PFSK-1 (cell line): ENCODE results near the gene ATP10A.

ENCODE experiments used
- FOXP2 ChIP-seq: optimal IDR thresholded peaks from 2 replicates; pipeline ENCODE3; 2011; ENCODE audit warnings: borderline replicate concordance, control low read depth, inconsistent platforms; ENCODE audit not compliant: insufficient read depth; ENCODE audit errors: extremely low read length, extremely low read depth
- POLR2AphosphoS5 ChIP-seq: IDR thresholded peaks from 2 replicates; pipeline ENCODE4 v1.6.1; 2012; ENCODE audit warnings: low read depth, mild to moderate bottlenecking, control low read depth, low read length, moderate library complexity
- SIN3A ChIP-seq: IDR thresholded peaks from 2 replicates; pipeline ENCODE4 v1.6.1; 2012; ENCODE audit warnings: mild to moderate bottlenecking, low read length, moderate library complexity, borderline replicate concordance; ENCODE audit not compliant: insufficient read depth
- TAF1 ChIP-seq: IDR thresholded peaks from 2 replicates; pipeline ENCODE4 v1.6.1; 2012; ENCODE audit warnings: low read length, control low read depth, borderline replicate concordance; ENCODE audit not compliant: insufficient read depth
- TF ChIP-seq, protein P1 (sequence below), 2 experiments: IDR thresholded peaks; 2 replicates each; pipeline versions ENCODE4 v1.6.1 to v1.8.0; 2011 to 2012; ENCODE audit warnings: low read depth in 2 of 2, low read length in 2 of 2, control low read depth in 1 of 2, inconsistent platforms in 1 of 2, mild to moderate bottlenecking in 1 of 2, moderate library complexity in 1 of 2; ENCODE audit not compliant: insufficient read depth in 1 of 2

Gene ATP10A

DNA sequence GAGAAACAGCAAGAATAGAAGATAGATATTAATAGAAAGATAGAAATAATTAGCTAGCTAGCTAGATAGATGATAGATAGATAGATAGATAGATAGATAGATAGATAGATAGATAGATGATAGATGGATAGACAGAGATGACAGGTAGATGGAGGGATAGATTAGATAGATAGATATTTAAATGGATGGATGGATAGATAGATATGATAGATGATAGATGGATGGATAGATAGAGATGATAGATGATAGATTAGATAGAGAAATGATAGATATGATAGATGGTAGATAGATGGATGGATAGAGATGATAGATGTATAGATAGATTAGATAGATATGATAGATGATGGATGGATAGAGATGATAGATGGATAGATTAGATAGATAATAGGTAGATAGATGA, 8.3 kb upstream of the ATP10A start:
- TF ChIP-seq, protein P1, sequence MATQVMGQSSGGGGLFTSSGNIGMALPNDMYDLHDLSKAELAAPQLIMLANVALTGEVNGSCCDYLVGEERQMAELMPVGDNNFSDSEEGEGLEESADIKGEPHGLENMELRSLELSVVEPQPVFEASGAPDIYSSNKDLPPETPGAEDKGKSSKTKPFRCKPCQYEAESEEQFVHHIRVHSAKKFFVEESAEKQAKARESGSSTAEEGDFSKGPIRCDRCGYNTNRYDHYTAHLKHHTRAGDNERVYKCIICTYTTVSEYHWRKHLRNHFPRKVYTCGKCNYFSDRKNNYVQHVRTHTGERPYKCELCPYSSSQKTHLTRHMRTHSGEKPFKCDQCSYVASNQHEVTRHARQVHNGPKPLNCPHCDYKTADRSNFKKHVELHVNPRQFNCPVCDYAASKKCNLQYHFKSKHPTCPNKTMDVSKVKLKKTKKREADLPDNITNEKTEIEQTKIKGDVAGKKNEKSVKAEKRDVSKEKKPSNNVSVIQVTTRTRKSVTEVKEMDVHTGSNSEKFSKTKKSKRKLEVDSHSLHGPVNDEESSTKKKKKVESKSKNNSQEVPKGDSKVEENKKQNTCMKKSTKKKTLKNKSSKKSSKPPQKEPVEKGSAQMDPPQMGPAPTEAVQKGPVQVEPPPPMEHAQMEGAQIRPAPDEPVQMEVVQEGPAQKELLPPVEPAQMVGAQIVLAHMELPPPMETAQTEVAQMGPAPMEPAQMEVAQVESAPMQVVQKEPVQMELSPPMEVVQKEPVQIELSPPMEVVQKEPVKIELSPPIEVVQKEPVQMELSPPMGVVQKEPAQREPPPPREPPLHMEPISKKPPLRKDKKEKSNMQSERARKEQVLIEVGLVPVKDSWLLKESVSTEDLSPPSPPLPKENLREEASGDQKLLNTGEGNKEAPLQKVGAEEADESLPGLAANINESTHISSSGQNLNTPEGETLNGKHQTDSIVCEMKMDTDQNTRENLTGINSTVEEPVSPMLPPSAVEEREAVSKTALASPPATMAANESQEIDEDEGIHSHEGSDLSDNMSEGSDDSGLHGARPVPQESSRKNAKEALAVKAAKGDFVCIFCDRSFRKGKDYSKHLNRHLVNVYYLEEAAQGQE (IDR thresholded peaks at IDR 0.05; ENCODE audit: insufficient read depth in 1 of 2, low read depth in 2 of 2, low read length in 2 of 2), result no peak
- TF ChIP-seq TAF1 (no peak), FOXP2 (no peak), POLR2AphosphoS5 (no peak), SIN3A (no peak)

DNA sequence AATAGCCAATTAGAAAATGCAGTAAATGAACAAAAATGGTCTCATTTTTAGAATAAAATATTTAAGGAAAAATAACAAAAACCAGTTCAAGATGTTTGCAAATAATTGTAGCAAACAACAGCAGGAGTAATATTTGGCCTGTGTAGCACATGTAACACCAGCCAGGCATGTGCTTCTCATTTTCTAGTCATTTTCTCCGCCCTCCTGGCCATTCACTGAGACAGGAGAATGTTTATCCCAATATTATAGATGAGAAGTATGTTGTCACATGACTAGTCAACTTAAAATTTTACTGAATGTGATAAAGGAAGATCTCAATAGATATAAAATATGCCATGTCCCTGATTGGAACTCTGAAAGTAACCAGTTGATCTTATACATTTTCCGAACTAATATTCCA, 7.8 kb upstream of the ATP10A start:
- TF ChIP-seq SIN3A (no peak), POLR2AphosphoS5 (no peak), TAF1 (no peak), FOXP2 (no peak)
- TF ChIP-seq, protein P1 (IDR thresholded peaks at IDR 0.05; ENCODE audit: insufficient read depth in 1 of 2, low read depth in 2 of 2, low read length in 2 of 2), result no peak

DNA sequence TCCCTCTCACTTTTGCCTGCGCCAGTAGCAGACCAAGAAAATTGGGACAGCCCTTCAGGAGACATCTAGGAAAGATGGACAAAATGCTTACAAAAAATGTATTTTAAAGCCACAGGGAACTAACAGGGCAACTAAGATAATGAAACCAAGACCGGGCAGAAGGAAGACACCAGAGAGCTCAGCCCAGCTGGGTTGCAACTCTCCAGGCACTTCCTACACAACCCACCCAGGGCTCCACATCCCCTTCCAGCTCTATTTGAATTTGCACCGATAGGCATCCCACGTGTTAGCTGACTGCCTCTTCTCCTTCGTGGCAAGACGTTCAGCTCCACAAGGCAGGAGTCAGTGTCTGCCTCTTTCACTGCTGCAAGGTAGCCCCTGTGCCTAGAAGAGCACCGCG, 6.6 kb upstream of the ATP10A start:
- no peak for TF ChIP-seq FOXP2
- TF ChIP-seq TAF1, result no peak
- TF ChIP-seq, protein P1 (IDR thresholded peaks at IDR 0.05; ENCODE audit: insufficient read depth in 1 of 2, low read depth in 2 of 2, low read length in 2 of 2), result no peak
- TF ChIP-seq POLR2AphosphoS5, result no peak
- no peak for TF ChIP-seq SIN3A

DNA sequence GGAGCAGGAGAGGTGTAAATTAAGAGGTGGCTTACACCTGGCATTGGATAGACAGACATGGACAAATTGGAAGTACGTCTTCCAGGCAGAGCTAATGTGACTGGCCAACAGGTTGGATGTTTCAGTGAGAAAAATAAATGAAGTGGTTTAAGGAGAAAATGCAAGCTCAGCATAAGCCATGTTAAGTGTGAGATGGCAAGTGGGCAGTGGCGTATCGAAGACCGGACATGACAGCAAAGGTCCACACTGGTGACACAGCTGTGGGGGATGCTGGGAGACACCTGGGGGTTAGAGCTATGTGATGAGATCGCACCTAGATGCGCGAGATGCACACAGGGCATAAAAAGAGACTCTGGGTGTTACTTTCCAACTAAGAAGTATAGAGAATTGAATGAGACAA, 3.7 kb upstream of the ATP10A start:
- TF ChIP-seq SIN3A (no peak), FOXP2 (no peak), TAF1 (no peak), POLR2AphosphoS5 (no peak)
- TF ChIP-seq, protein P1 (IDR thresholded peaks at IDR 0.05; ENCODE audit: insufficient read depth in 1 of 2, low read depth in 2 of 2, low read length in 2 of 2), result no peak

DNA sequence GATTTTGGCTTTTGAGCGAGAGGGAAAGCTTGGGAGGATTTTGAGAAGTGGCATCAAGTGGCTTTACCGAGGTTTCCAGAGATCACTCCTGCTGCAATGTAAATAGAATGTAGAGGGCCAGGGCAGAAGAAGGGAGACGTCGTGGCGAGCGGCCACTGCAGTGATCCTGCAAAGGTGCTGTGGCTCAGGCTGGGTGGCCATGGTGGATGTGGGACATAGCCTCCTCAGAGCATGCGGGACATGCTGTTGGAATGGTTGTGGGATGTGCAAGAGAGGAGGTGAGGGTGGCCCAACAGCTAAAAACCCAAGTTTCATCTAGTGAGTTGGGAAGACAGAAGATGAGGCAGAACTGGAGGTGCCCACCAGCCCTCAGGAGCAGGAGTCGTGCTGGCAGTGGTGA, 3.1 kb upstream of the ATP10A start:
- TF ChIP-seq SIN3A (no peak), FOXP2 (no peak), TAF1 (no peak), POLR2AphosphoS5 (no peak)
- TF ChIP-seq, protein P1 (IDR thresholded peaks at IDR 0.05; ENCODE audit: insufficient read depth in 1 of 2, low read depth in 2 of 2, low read length in 2 of 2), result no peak
